KMS-11 (cell line): ENCODE data around the gene SGO2.

Experiments
- H2AFZ ChIP-seq: fragments of 200-600 bp; sonication (generic); 2 replicates; pipeline ENCODE4 v1.6.1; 2016; ENCODE audit warnings: antibody characterized with exemption, mixed run types, low read depth
- H3K27ac ChIP-seq: fragments of 200-600 bp; sonication (generic); 2 replicates; pipeline ENCODE4 v1.6.1; 2016; ENCODE audit warnings: mild to moderate bottlenecking, mixed run types
- H3K27me3 ChIP-seq: fragments of 200-600 bp; sonication (generic); 2 replicates; pipeline ENCODE4 v1.6.1; 2017; ENCODE audit warnings: mild to moderate bottlenecking, low read depth, mixed run types, moderate library complexity; ENCODE audit not compliant: insufficient read depth
- H3K36me3 ChIP-seq: fragments of 200-600 bp; sonication (generic); 2 replicates; pipeline ENCODE4 v1.6.1; 2017; ENCODE audit warnings: mild to moderate bottlenecking, mixed run types; ENCODE audit not compliant: insufficient read depth
- H3K4me1 ChIP-seq: fragments of 200-600 bp; sonication (generic); 2 replicates; pipeline ENCODE4 v1.6.1; 2016; ENCODE audit warnings: mild to moderate bottlenecking, low read depth, mixed run types; ENCODE audit not compliant: poor library complexity, severe bottlenecking
- H3K4me2 ChIP-seq: fragments of 200-600 bp; sonication (generic); 2 replicates; pipeline ENCODE4 v1.7.0; 2016; ENCODE audit warnings: mild to moderate bottlenecking, mixed run types
- H3K4me3 ChIP-seq: fragments of 200-600 bp; sonication (generic); IDR thresholded peaks from 2 replicates; pipeline ENCODE4 v1.6.1; 2017; ENCODE audit warnings: low read depth, low read length, mixed read lengths; ENCODE audit not compliant: insufficient read depth
- H3K79me2 ChIP-seq: fragments of 200-600 bp; sonication (generic); 2 replicates; pipeline ENCODE4 v1.6.1; 2016; ENCODE audit warnings: low read depth, mixed run types; ENCODE audit not compliant: insufficient read depth
- H3K9ac ChIP-seq: fragments of 200-600 bp; sonication (generic); 2 replicates; pipeline ENCODE4 v1.6.1; 2016; ENCODE audit warnings: mild to moderate bottlenecking, mixed run types
- H4K20me1 ChIP-seq: fragments of 200-600 bp; sonication (generic); 2 replicates; pipeline ENCODE4 v1.6.1; 2016; ENCODE audit warnings: mild to moderate bottlenecking, mixed run types; ENCODE audit not compliant: insufficient read depth
- TF ChIP-seq, protein P1 (sequence below): fragments of 200-600 bp; sonication (generic); conservative IDR thresholded peaks from 2 replicates; pipeline ENCODE4 v1.6.1; 2017; ENCODE audit warnings: low read depth, mild to moderate bottlenecking, antibody characterized with exemption, low read length, moderate library complexity, mixed read lengths

SGO2 gene

DNA sequence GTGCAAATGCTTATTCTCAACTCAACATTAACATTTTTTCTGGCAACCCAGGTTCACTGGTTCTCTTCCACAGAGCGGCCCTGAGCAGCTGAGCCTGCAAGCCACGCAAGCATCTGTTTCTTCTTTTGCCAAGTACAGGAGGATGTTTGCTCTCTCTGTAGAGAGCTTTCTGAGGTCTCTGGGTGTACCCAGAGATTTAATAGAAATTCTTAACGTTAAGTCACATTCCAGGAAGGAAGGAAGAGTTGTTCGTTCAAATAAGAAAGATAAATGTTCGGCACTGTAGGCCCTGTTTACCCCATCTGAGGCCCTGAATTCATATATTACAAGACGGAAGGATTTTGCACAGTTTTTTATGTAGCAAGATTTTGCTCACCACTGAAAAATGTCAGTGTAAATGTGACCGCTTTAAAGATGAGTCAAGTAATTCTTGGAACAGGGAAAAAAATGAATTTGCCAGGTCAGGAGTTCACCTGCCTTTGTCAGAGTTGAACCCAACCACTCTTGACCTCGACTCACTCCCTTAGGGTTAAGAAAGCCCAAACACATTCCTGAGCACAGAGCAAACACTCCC lies 46.2 kb upstream of the SGO2 start:
- Histone ChIP-seq H2AFZ (no peak overlapping the region), H3K4me3 (no peak overlapping the region), H3K9ac (no peak overlapping the region), H4K20me1 (no peaks in the 10 kb centered on the region), H3K27me3 (no peaks in the 10 kb centered on the region), H3K79me2 (no peaks in the 10 kb centered on the region), H3K27ac (no peak overlapping the region), H3K4me1 (peaks cover 4% of the 10 kb centered on the region), H3K36me3 (no peaks in the 10 kb centered on the region), H3K4me2 (no peak overlapping the region)
- TF ChIP-seq, protein P1, sequence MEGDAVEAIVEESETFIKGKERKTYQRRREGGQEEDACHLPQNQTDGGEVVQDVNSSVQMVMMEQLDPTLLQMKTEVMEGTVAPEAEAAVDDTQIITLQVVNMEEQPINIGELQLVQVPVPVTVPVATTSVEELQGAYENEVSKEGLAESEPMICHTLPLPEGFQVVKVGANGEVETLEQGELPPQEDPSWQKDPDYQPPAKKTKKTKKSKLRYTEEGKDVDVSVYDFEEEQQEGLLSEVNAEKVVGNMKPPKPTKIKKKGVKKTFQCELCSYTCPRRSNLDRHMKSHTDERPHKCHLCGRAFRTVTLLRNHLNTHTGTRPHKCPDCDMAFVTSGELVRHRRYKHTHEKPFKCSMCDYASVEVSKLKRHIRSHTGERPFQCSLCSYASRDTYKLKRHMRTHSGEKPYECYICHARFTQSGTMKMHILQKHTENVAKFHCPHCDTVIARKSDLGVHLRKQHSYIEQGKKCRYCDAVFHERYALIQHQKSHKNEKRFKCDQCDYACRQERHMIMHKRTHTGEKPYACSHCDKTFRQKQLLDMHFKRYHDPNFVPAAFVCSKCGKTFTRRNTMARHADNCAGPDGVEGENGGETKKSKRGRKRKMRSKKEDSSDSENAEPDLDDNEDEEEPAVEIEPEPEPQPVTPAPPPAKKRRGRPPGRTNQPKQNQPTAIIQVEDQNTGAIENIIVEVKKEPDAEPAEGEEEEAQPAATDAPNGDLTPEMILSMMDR = no peak

DNA sequence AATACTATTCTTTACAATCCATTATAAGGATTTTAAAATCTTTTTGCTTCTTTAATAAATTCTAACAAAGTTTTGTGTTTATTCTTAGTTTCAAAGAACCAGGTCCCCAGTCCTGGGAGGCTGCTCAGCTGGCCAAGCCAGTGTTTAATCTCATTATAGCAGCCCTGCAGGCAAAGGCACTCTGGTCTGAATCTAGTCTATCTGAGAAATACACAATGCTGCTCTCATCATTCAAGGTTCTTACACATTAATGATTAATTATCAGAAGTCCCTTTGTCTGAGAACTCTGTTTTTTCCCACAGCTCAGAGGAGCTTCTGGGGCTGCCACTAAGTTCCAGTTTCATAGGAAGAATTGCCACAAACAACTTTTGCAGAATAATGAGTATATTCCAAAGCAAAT lies 43.8 kb upstream of the SGO2 start:
- Histone ChIP-seq H3K27ac (no peak overlapping the region), H2AFZ (no peak overlapping the region), H3K4me1 (peaks cover 4% of the 10 kb centered on the region)

DNA sequence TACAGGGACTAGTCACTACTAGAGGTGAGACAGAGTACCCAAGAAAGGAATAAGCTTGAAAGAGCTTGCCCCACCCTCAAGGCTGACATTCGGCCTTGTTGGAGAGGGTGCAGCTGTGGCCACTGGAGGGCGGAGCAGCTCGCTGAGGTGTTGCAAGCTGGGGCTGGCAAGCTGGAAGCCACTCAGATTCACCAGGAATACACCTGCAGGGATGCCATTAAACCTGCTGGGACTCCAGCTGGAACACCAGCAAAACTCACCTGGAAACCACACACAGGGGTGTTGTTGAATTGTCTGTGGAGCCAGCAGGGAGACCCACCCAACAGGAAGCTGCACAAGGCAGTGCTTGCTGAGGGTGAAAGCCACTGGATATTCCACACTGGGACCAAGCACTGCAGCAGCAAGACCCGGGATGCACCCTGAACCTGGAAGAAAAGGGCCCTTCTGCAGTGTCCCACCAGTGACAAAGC lies 42.2 kb upstream of the SGO2 start:
- Histone ChIP-seq H3K4me3 (no peak overlapping the region), H4K20me1 (no peaks in the 10 kb centered on the region), H2AFZ (no peak overlapping the region), H3K4me2 (no peak overlapping the region), H3K27me3 (no peaks in the 10 kb centered on the region), H3K9ac (no peak overlapping the region), H3K4me1 (peaks cover 4% of the 10 kb centered on the region), H3K36me3 (no peaks in the 10 kb centered on the region), H3K27ac (no peak overlapping the region), H3K79me2 (no peaks in the 10 kb centered on the region)
- TF ChIP-seq, protein P1 = peak; percentile 38; the same call in 1 of the 2 replicates

More for the DNA sequence above, 43.8 kb upstream of the SGO2 start:
- TF ChIP-seq, protein P1 = no peak
- no peak overlapping the region for H3K4me2 ChIP-seq
- H3K79me2 ChIP-seq = no peaks in the 10 kb centered on the region
- H3K4me3 ChIP-seq = no peak overlapping the region
- H3K27me3 ChIP-seq = no peaks in the 10 kb centered on the region
- no peak overlapping the region for H3K9ac ChIP-seq
- H4K20me1 ChIP-seq = no peaks in the 10 kb centered on the region
- H3K36me3 ChIP-seq = no peaks in the 10 kb centered on the region

DNA sequence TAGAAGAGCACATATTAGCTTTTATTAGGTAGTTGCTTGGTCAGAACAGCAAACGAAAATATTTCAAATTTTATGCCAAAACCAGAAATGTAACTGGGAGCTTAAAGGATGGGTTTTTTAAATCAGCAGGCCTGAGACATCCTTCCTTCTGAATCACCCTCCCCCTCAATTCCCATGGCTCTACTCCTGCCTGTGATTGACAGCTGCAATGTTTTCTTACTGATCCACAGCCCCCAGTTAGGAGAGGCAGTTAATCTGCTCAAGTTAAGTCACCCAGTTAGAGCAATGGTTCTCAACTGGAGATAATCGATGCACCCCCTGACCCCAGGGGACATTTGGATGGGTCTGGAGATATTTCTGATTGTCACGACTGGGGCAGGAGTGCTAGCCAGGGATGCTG lies 41.1 kb upstream of the SGO2 start:
- H3K9ac ChIP-seq = no peak overlapping the region
- H3K27me3 ChIP-seq = no peaks in the 10 kb centered on the region
- TF ChIP-seq, protein P1 = no peak
- peaks cover 4% of the 10 kb centered on the region for H3K4me1 ChIP-seq
- H3K4me2 ChIP-seq = no peak overlapping the region
- H3K36me3 ChIP-seq = no peaks in the 10 kb centered on the region
- no peaks in the 10 kb centered on the region for H3K79me2 ChIP-seq
- no peaks in the 10 kb centered on the region for H4K20me1 ChIP-seq
- H2AFZ ChIP-seq = no peak overlapping the region
- H3K4me3 ChIP-seq = no peak overlapping the region
- H3K27ac ChIP-seq = no peak overlapping the region
